Measurements from ENCODE around the gene CACNA1H. TPM values are rescaled to one million over a fixed set of nuclear protein-coding genes. Genes with fewer than 3 reads are reported as not detected.
A peak's percentile ranks its signal among the peaks of the same experiment; 100 is the strongest.
"Not testable (repeated sequence)": the region's sequence is repeated elsewhere in the genome, so short reads cannot be mapped to it uniquely, and the experiment has no call there.

CACNA1H gene
- total and polyA plus RNA-seq, 7 donors, result 1.8 to 5.9 (median 2.3) TPM

GRCh38 chr16:1265090-1265630 is 112.3 kb downstream of the CACNA1H start:
- no peak for ATAC-seq
- no peak for DNase-seq
- TF ChIP-seq CTCF (IDR thresholded peaks at IDR 0.05), result no peak
- intact Hi-C loops (cut with DNase I), result no loop called here
- no peaks in the 10 kb centered on the region for H3K4me1 ChIP-seq
- H3K36me3 ChIP-seq (ENCODE audit: insufficient read depth in 1 of 2, low read depth in 1 of 2), result no peaks in the 10 kb centered on the region
- peaks cover 0 to 27% (median 7%) of the 10 kb centered on the region in 3 donors for H3K27me3 ChIP-seq (ENCODE audit: insufficient read depth in 3 of 3, low read length in 2 of 3)
- H3K27ac ChIP-seq, result no peak overlapping the region
- H3K4me3 ChIP-seq, result no peak overlapping the region
- no peaks in the 10 kb centered on the region for H3K9me3 ChIP-seq
- WGBS, 3 donors, result 67 to 74% (median 70%) methylated on average over 13 of the region's 13 CpGs

GRCh38 chr16:1265826-1266225 is 112.9 kb downstream of the CACNA1H start:
- Histone ChIP-seq H3K4me3 (no peak overlapping the region), H3K27me3 (ENCODE audit: insufficient read depth in 3 of 3, low read length in 2 of 3) (peaks cover 0 to 23% (median 3%) of the 10 kb centered on the region in 3 donors), H3K4me1 (no peaks in the 10 kb centered on the region), H3K9me3 (no peaks in the 10 kb centered on the region), H3K36me3 (ENCODE audit: insufficient read depth in 1 of 2, low read depth in 1 of 2) (no peaks in the 10 kb centered on the region), H3K27ac (no peak overlapping the region)
- no peak for DNase-seq
- no peak for ATAC-seq
- intact Hi-C loops (cut with DNase I), result no loop called here
- no peak for TF ChIP-seq CTCF (IDR thresholded peaks at IDR 0.05)
- 80 to 85% (median 83%) methylated on average over 18 to 19 of the region's 19 CpGs for WGBS, 3 donors

DNA sequence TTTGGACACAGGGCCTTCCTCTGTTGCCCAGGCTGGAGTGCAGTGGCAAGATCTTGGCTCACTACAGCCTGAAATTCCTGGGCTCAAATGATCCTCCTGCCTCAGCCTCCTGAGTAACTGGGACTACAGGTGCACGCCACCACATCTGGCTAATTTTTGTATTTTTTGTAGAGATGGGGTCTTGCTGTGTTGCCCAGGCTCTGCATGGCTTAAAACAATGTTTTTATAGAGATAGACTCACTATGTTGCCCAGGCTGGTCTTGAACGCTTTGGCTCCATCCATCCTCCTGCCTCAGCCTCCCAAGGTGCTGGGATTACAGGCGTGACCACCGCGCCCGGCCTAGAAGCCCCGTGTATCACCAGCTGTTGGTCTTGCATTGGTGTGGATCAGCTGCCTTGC is 116.5 kb downstream of the CACNA1H start:
- ATAC-seq; H3K27ac ChIP-seq; H3K36me3 ChIP-seq (ENCODE audit: insufficient read depth in 1 of 2, low read depth in 1 of 2); intact Hi-C loops (cut with DNase I); H3K4me3 ChIP-seq; DNase-seq; H3K4me1 ChIP-seq; H3K9me3 ChIP-seq: not testable (repeated sequence)
- peaks cover 0 to 11% (median 5%) of the 10 kb centered on the region in 3 donors for H3K27me3 ChIP-seq (ENCODE audit: insufficient read depth in 3 of 3, low read length in 2 of 3)
- 69 to 80% (median 77%) methylated on average over 7 of the region's 7 CpGs for WGBS, 3 donors

DNA sequence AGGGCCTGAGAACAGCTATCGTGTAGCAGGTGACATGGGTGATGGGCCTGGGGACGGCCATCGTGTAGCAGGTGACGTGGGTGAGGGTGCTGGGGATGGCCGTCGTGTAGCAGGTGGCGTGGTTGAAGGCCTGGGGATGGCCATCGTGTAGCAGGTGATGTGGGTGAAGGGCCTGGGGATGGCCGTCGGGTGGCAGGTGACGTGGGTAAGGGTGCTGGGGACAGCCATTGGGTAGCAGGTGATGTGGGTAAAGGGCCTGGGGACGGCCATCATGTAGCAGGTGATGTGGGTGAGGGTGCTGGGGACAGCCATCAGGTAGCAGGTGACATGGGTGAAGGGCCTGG is 118.4 kb downstream of the CACNA1H start:
- DNase-seq, result no peak
- Histone ChIP-seq H3K9me3 (no peaks in the 10 kb centered on the region), H3K4me3 (no peak overlapping the region), H3K27ac (no peak overlapping the region), H3K36me3 (ENCODE audit: insufficient read depth in 1 of 2, low read depth in 1 of 2) (no peaks in the 10 kb centered on the region), H3K4me1 (no peaks in the 10 kb centered on the region), H3K27me3 (ENCODE audit: insufficient read depth in 3 of 3, low read length in 2 of 3) (peaks cover 0 to 22% (median 8%) of the 10 kb centered on the region in 3 donors)
- ATAC-seq, result peak in 1 of 4 donors; percentile 10
- 43 to 65% (median 50%) methylated on average over 12 of the region's 12 CpGs for WGBS, 3 donors
- TF ChIP-seq CTCF (IDR thresholded peaks at IDR 0.05), result no peak
- intact Hi-C loops (cut with DNase I), result no loop called here

Other genes starting within 250 kb of the CACNA1H start
- 1 to 10 TPM; 4.0 to 9.0 (median 6.8) TPM for gene LMF1, start 182.1 kb upstream of the CACNA1H start, total RNA-seq
- 1 to 10 TPM; 1.9 to 2.7 (median 2.7) TPM for gene LMF1, start 182.1 kb upstream of the CACNA1H start, polyA plus RNA-seq
- 1 to 10 TPM in 2 of 4 donors, under 1 TPM in 2; 0.57 to 2.1 (median 1.3) TPM for gene SOX8, start 171.3 kb upstream of the CACNA1H start, total RNA-seq
- gene SOX8, start 171.3 kb upstream of the CACNA1H start, polyA plus RNA-seq, result 1 to 10 TPM in 1 of 3 donors, under 1 TPM in 2; 0.45 to 5.0 (median 0.51) TPM
- gene SSTR5, start 80.4 kb upstream of the CACNA1H start, total RNA-seq, result under 1 TPM in 1 of 4 donors, not detected in 3; 0.32 TPM
- under 1 TPM; 0.03 to 0.13 (median 0.04) TPM for gene SSTR5, start 80.4 kb upstream of the CACNA1H start, polyA plus RNA-seq
- not detected for gene C1QTNF8, start 56.9 kb upstream of the CACNA1H start, total RNA-seq
- gene C1QTNF8, start 56.9 kb upstream of the CACNA1H start, polyA plus RNA-seq, result not detected
- gene TPSG1, start 72.2 kb downstream of the CACNA1H start, total RNA-seq, result not detected
- under 1 TPM in 1 of 3 donors, not detected in 2; 0.08 TPM for gene TPSG1, start 72.2 kb downstream of the CACNA1H start, polyA plus RNA-seq
- 10 to 100 TPM in 1 of 4 donors, 1 to 10 TPM in 3; 3.2 to 14.2 (median 4.6) TPM for gene TPSB2, start 77.1 kb downstream of the CACNA1H start, total RNA-seq
- gene TPSB2, start 77.1 kb downstream of the CACNA1H start, polyA plus RNA-seq, result 1 to 10 TPM; 1.9 to 6.1 (median 2.7) TPM
- 1 to 10 TPM; 1.3 to 8.9 (median 6.0) TPM for gene TPSAB1, start 87.6 kb downstream of the CACNA1H start, total RNA-seq
- gene TPSAB1, start 87.6 kb downstream of the CACNA1H start, polyA plus RNA-seq, result 1 to 10 TPM; 1.6 to 5.0 (median 2.6) TPM
- gene TPSD1, start 103.0 kb downstream of the CACNA1H start, total RNA-seq, result under 1 TPM in 1 of 4 donors, not detected in 3; 0.90 TPM
- under 1 TPM; 0.09 to 0.27 (median 0.10) TPM for gene TPSD1, start 103.0 kb downstream of the CACNA1H start, polyA plus RNA-seq
- 10 to 100 TPM; 46.2 to 71.7 (median 56.0) TPM for gene UBE2I, start 156.5 kb downstream of the CACNA1H start, total RNA-seq
- gene UBE2I, start 156.5 kb downstream of the CACNA1H start, polyA plus RNA-seq, result 100 to 1,000 TPM in 1 of 3 donors, 10 to 100 TPM in 2; 49.8 to 101 (median 55.6) TPM
- gene BAIAP3, start 180.5 kb downstream of the CACNA1H start, total RNA-seq, result 1 to 10 TPM in 3 of 4 donors, under 1 TPM in 1; 0.38 to 3.5 (median 1.9) TPM
- 1 to 10 TPM in 1 of 3 donors, under 1 TPM in 2; 0.62 to 1.1 (median 0.79) TPM for gene BAIAP3, start 180.5 kb downstream of the CACNA1H start, polyA plus RNA-seq
- 10 to 100 TPM; 40.0 to 55.3 (median 43.2) TPM for gene TSR3, start 198.8 kb downstream of the CACNA1H start, total RNA-seq
- 100 to 1,000 TPM in 2 of 3 donors, 10 to 100 TPM in 1; 55.1 to 109 (median 107) TPM for gene TSR3, start 198.8 kb downstream of the CACNA1H start, polyA plus RNA-seq
- 10 to 100 TPM; 27.9 to 36.6 (median 32.5) TPM for gene GNPTG, start 198.8 kb downstream of the CACNA1H start, total RNA-seq
- 10 to 100 TPM; 29.5 to 31.2 (median 30.7) TPM for gene GNPTG, start 198.8 kb downstream of the CACNA1H start, polyA plus RNA-seq